Lower leg skin (tissue), 3 donors: ENCODE data around the gene KCNA5.

Source experiments
- CTCF ChIP-seq, 3 donors: fragments of 450-650 bp; IDR thresholded peaks; one replicate each; pipeline ENCODE4 v1.5.1; 2016; ENCODE audit warnings: antibody characterized with exemption in 3 of 3, mild to moderate bottlenecking in 3 of 3, moderate library complexity in 2 of 3
- POLR2A ChIP-seq, 2 donors: fragments of 450-650 bp; IDR thresholded peaks; one replicate each; pipeline ENCODE4 v1.6.1; 2016 to 2017; ENCODE audit warnings: antibody characterized with exemption in 2 of 2, mild to moderate bottlenecking in 1 of 2, moderate library complexity in 1 of 2

DNA sequence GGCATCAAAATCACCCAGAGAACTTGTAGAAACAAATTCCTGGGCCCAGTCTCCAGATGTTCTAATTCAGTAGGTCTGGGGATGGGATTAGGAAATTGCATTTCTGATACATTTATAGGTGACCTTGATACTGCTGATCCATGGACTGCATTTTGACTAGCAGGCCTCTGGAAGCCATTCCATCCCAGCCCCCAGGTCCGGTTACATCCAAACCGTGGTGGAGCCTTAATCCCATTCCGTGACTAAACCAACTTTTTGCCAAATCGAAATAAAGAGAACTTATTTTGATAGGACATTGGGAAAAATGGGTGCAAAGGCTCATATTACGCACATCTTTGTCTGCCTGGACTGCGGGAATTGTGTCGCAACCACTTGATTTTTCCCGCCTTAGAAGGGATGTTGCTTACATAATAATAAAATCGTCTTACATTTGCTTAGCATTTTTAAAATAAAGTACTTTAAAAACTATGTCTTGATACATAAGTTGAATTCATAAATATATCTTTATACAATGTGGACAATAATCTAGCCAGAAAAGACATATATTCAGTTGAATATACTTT, 5.8 kb upstream of the KCNA5 start:
- TF ChIP-seq CTCF (IDR thresholded peaks at IDR 0.05) (no peak), POLR2A (IDR thresholded peaks at IDR 0.05) (no peak)
